ENCODE results near the gene NT5C3B.
"Not testable (repeated sequence)": the region's sequence is repeated elsewhere in the genome, so short reads cannot be mapped to it uniquely, and the experiment has no call there.

The NT5C3B gene

GRCh38 chr17:41837761-41838538 lies 1.9 kb upstream of the NT5C3B start, which contains the start of gene KLHL10:
Gene KLHL10 (plus strand): TSS chr17:41837825. CDS start chr17:41837933, 108 bp downstream.
- no peak for DNase-seq

GRCh38 chr17:41836550-41837196 lies 641 bp upstream of the NT5C3B start:
- DNase-seq, result peak; percentile 20

DNA sequence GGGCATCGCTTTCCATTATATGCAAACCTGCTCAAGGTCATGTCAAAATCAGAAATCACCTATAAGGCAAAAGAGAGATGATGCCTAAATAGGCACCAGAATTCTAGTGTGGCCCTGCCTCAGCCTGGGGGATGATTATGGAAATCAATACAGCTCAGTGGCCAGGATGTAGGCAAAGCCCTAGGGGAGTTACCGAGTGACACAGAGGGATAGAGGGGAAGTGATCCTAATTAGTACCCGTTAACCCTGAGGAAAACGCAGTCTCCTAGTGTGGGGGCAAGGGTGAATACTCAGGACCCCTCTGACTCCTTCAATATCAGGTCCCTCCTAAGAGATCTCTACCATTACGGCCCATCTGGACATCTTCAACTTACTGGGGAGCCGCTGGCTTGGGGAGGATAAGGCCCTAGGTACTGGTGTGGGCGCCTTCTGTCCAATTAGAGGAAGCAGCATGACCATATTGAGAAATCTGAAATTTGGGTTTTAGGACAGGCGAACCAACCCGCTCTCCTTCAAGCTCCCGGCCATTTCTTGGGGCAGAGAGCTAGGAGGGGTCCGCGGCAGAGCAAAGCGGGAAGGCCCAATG lies 725 bp downstream of the NT5C3B start:
- no peak for DNase-seq

DNA sequence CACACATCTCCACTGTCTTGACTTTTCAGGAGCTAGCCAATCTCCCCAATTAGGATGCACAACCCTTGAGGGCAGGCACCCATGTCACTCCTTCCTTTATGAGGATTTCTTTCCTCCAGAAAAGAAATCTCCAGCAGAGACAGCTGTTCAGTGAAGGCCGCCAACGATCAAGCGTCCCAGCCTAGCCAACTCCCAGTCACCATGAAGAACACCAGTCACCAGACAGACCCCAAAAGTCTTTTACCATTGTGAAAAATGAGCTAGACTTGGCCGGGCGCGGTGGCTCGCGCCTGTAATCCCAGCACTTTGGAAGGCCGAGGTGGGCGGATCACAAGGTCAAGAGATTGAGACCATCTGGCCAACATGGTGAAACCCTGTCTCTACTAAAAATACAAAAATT lies 6.1 kb downstream of the NT5C3B start:
- DNase-seq, result not testable (repeated sequence)

DNA sequence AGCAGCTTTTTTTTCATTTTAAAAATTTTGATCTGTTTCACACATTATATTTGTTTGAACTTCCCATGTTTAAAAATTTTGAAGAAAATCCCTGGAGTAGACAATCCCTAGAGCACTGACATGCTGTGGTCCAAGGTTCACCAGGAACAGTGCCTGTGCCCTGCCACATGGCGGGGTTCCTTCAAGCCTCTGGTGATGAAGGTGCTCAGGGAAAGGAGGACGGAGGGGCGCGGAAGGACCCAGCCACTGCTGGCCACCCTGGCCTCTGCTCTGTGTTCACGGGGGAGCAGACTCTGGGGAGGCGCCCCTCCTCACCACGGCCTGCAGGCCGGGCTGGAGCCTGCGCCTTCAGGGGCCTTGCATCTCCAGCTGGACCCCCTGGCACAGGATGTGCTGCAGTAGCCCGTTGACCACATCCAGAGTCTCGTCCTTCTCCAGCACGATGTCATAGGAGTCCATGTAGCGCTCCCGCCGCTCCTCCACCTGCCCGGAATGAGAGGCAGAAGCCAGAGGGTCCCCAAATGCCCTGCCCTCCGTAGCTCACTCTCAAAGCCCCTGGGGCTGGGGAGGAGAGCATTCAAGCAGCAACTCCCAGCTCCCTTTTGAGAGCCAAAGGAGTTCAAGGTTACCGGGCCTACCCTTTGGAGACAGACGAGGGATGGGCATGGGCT lies 10.7 kb downstream of the NT5C3B start:
- DNase-seq, result no peak

DNA sequence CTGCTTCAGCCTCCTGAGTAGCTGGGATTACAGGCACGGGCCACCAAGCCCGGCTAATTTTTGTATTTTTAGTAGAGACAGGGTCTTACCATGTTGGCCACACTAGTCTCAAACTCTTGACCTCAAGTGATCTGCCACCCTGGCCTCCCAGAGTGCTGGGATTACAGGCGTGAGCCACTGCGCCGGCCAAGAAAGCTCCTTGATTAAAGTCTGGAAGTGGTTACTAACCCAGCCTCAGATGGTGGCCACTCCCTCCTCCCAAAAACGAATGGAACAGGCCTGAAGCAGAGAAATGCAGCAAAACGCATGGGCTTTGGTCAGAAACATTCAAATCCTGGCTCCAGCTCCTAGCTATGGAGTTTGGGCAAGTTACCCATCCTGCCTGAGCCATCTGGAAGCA lies 11.9 kb downstream of the NT5C3B start:
- no peak for DNase-seq

DNA sequence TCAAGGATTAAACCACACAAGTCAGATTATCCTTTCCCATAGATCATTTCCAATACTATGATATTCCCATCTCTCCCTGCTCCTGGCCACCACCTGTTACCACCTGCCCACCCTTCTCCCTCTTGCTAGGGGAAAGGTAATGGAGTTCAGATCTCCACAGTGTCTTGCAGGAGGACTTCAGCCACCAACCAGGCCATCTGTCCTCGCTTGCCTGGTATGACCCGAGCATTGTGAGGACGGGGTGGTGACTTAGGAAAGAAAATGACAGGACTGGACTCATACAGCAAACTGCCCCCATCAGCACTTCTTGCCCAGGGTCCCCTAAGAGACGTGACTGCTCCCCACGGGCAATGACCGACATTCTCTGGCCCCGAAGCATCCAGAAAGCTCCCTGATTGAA lies 12.5 kb downstream of the NT5C3B start:
- no peak for DNase-seq

- no peak for DNase-seq
These were observed 12.9 kb downstream of the NT5C3B start for GRCh38 chr17:41823141-41823524.

GRCh38 chr17:41822216-41823140 lies 13.6 kb downstream of the NT5C3B start:
- no peak for DNase-seq

GRCh38 chr17:41821776-41822175 lies 14.3 kb downstream of the NT5C3B start:
- DNase-seq, result no peak

DNA sequence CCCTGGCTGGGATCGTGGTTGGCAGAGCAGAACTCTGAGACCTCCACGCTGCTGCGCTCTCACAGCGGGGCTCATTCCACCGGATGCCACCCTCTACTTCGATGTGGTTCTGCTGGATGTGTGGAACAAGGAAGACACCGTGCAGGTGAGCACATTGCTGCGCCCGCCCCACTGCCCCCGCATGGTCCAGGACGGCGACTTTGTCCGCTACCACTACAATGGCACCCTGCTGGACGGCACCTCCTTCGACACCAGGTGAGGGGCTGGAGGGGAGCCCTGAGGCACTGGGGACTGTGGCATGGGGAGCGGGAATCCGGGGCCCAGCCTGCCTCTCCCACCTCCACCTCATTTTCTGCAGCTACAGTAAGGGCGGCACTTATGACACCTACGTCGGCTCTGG lies 18.0 kb downstream of the NT5C3B start:
- no peak for DNase-seq

DNA sequence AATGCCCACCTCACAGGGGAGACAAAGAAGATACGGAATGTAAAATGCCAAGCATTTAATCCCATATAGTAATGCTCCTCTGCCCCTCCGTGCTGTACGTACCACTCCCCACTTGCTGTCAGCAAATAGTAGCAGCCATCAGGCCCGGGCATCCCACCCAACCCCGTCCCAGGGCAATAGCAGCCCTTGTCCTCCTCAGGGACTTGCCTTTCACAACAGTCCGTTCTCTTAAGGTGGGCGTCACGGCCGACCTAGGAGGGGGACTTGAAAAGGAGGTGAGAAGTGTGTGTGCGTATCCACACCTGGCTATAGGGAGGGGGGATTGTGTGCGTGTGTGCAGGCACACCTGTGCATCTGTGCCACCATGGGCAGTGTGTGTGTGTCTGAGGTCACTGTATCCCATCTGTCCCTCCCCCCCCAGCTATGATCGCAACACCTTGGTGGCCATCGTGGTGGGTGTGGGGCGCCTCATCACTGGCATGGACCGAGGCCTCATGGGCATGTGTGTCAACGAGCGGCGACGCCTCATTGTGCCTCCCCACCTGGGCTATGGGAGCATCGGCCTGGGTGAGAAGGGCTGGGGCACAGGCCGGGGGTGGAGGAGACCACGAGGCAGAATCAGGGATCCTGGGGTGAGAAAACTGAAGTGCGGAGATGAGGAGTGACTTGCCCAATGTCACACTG lies 19.3 kb downstream of the NT5C3B start:
- DNase-seq, result no peak

- no peak for DNase-seq
These were observed 21.8 kb downstream of the NT5C3B start for GRCh38 chr17:41814195-41814594.

- DNase-seq, result no peak
These were observed 22.3 kb downstream of the NT5C3B start for GRCh38 chr17:41813699-41814124.

- DNase-seq, result no peak
These were observed 22.8 kb downstream of the NT5C3B start for GRCh38 chr17:41813152-41813680.

DNA sequence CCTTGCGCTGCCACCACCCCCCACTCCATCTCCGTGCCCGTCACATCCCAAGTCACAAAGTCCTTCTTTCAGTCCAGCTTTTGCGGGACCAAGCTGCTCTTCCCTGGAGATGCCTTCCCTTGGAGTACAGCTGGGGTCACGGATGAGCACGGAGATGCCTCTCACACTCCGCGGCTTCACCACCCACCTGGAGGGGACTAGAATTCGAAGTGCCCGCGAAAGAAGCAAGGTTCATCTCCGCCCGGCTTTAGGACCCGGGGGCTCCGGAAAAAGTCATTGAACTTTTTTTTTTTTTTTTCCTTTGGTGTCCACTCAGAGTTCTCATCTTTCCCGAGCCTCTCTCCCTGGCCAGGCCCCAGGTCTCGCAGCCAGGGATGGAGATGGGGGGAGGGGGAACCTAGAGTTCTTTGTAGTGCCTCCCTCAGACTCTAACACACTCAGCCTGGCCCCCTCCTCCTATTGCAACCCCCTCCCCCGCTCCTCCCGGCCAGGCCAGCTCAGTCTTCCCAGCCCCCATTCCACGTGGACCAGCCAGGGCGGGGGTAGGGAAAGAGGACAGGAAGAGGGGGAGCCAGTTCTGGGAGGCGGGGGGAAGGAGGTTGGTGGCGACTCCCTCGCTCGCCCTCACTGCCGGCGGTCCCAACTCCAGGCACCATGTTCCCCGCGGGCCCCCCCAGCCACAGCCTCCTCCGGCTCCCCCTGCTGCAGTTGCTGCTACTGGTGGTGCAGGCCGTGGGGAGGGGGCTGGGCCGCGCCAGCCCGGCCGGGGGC lies 23.5 kb downstream of the NT5C3B start, which contains the start of gene FKBP10:
Gene FKBP10 (plus strand): TSS at position 624 of the 771 bp plus-strand sequence. CDS start 31 bp downstream, at position 655.
- DNase-seq, result peak; percentile 94

DNA sequence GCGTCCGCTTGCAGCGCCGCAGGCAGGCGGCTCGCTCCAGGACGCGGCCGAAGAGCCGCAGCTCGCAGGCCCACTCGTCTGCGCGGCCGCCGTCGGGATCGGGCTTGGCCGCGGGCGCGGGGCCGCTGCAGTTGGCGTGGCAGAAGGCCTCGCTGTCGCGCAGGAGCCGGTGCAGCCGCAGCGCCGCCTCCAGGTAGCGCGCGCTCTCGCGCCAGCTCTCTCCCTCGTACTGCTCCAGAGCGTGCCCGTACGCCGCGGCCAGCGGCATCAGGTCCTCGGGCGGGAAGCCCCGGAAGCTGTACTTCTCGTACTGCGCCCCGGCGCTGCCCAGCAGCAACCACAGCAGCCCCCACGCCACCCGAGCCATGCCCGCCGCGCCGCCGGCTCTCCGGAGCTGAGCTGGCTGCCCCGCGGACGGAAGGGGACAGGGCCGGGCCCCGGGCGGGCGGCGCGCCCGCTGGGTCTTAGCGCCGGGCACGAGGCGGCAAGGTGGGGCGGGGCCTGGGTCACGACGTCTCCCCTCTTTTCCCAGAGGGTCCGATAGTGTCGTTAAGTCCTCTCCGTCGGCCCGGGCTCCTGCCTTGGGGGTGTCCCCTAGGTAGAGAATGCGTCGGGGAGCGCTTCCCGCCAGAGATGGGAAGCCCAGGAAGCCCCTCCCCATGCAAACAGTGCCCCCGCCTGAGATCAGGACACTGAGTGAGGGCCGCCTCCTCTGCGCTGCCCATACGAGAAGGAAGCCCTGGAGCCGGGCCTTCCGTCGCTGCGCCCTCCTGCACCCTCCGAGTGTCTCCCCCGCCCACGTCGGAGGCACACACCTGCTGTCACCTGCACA lies 24.3 kb downstream of the NT5C3B start, which contains the start of gene P3H4:
Gene P3H4 (minus strand): TSS at position 401 of the 832 bp plus-strand sequence. CDS start 34 bp downstream, at position 367.
- peak; percentile 79 for DNase-seq

GRCh38 chr17:41810659-41811548 lies 25.1 kb downstream of the NT5C3B start:
- DNase-seq, result no peak
